ENCODE measurements around the gene TBXA2R.
"Not testable (repeated sequence)": the region's sequence is repeated elsewhere in the genome, so short reads cannot be mapped to it uniquely, and the experiment has no call there.

TBXA2R gene

DNA sequence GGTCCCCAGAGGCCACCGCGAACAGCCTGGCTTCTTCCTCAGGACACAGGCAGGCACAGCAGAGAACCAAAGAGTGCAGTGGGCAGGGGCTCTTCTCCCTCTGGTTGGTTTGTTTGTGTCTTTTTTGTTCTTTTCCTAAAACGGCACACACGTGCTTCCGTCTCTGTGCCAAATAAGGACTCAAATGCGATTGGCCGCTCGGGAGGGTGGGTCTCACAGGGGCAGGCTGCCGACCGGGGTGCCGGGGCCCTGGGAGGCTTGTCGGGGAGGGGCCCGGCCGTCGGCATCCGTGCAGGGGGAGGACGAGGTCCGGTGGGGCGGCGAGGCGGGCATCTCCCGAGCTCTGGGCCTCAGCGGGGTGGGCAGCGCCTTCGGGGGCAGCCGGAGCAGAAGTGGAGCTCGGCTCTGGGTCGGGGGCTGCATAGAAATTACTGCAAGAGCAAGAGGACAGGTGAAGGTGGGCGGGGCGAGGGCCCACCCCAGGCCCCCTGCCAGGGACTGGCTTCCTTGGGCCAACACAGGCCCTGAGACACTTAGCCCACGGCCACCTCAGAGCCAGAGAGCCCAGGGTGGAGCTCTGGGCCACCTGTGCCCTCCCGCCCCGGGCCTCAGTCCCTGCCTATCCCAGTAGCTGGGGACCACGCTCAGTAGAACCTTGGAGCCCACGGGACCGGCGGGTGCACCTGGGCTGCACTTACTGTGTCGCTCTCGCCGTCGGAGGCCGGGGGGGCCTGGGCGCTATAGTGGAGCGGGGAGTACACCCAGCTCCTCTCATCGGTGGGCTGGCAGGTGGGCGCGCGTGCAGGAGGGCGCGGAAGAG is 26.3 kb upstream of the TBXA2R start:
- Histone ChIP-seq H4K20me1 (ENCODE audit: insufficient read depth) (no peaks in the 10 kb centered on the region), H3K36me3 (ENCODE audit: insufficient read depth) (no peaks in the 10 kb centered on the region), H3K4me1 (ENCODE audit: low read depth, poor library complexity, severe bottlenecking) (no peaks in the 10 kb centered on the region), H3K27me3 (ENCODE audit: insufficient read depth, low read depth) (no peaks in the 10 kb centered on the region), H3K79me2 (ENCODE audit: insufficient read depth, low read depth) (no peaks in the 10 kb centered on the region), H3K9ac (no peak overlapping the region), H3K27ac (no peak overlapping the region), H3K4me2 (no peak overlapping the region), H3K4me3 (IDR thresholded peaks at IDR 0.05; ENCODE audit: insufficient read depth, low read depth, low read length) (no peak overlapping the region), H2AFZ (ENCODE audit: low read depth) (no peak overlapping the region)
- TF ChIP-seq, protein P1, sequence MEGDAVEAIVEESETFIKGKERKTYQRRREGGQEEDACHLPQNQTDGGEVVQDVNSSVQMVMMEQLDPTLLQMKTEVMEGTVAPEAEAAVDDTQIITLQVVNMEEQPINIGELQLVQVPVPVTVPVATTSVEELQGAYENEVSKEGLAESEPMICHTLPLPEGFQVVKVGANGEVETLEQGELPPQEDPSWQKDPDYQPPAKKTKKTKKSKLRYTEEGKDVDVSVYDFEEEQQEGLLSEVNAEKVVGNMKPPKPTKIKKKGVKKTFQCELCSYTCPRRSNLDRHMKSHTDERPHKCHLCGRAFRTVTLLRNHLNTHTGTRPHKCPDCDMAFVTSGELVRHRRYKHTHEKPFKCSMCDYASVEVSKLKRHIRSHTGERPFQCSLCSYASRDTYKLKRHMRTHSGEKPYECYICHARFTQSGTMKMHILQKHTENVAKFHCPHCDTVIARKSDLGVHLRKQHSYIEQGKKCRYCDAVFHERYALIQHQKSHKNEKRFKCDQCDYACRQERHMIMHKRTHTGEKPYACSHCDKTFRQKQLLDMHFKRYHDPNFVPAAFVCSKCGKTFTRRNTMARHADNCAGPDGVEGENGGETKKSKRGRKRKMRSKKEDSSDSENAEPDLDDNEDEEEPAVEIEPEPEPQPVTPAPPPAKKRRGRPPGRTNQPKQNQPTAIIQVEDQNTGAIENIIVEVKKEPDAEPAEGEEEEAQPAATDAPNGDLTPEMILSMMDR (conservative IDR thresholded peaks at IDR 0.05; ENCODE audit: low read depth, low read length) = no peak

DNA sequence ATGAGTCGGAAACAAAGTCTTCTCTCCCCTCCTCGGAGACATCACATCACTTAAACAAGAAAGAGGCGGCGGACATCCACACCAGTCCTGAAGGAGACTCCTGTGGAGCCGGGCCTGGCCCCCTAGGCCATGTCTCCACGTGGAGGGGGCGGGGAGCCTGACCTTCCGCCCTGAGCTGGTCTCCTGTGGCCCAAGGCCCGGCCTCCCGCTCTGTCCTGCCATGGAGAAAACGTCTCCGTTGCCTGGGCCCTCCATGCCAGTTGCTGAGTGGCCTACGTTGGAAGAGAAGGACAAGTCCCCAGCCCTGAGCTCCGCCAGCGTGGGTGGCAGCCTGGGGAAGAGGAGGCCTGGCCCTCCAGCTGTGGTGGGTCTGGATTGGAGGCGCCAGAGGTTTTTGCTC is 25.4 kb upstream of the TBXA2R start:
- Histone ChIP-seq H3K27ac (no peak overlapping the region), H3K27me3 (ENCODE audit: insufficient read depth, low read depth) (no peaks in the 10 kb centered on the region), H3K4me3 (IDR thresholded peaks at IDR 0.05; ENCODE audit: insufficient read depth, low read depth, low read length) (no peak overlapping the region), H3K4me1 (ENCODE audit: low read depth, poor library complexity, severe bottlenecking) (no peaks in the 10 kb centered on the region), H3K36me3 (ENCODE audit: insufficient read depth) (no peaks in the 10 kb centered on the region), H2AFZ (ENCODE audit: low read depth) (no peak overlapping the region), H4K20me1 (ENCODE audit: insufficient read depth) (no peaks in the 10 kb centered on the region), H3K9ac (no peak overlapping the region), H3K4me2 (no peak overlapping the region), H3K79me2 (ENCODE audit: insufficient read depth, low read depth) (no peaks in the 10 kb centered on the region)
- TF ChIP-seq, protein P1 (conservative IDR thresholded peaks at IDR 0.05; ENCODE audit: low read depth, low read length) = no peak

DNA sequence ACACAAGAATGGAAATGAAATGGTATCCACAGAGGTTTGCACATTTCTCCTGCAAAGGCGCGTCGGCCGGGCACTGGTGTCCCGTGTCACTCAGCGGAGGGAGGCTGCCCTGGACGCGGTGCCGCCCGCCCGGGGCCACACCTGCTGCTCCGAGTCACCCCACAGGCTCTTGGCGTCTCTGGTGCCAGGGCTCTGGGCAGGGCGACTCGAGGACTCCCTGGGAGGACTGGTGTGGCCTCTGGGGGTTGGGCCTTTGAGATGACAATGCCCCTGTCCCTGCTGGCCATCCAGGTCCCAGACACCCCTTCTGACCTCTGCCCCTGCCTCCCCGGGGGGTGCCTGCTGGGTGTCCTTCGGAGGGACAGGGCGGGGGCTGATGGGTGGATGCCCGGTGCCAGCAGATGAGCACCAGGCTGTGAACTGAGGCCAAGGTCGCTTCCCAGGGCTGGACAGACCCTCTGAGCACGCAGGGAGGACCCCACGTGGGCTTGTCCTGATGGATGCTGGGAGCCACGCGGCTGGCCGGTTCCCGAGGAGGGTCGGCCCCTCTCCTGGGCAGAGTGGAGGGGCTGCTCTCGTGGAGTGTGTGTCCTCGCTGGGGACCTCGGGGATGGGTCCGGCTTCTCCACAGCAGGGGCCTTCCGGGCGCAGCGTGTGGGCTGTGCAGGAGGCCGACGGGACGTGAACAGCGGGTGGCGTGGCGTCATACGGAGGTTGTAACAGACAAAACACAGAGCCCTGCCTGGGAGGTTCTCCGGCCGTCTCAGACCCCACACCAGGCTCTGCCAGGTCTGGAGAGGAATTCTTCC is 24.6 kb upstream of the TBXA2R start:
- H3K4me1 ChIP-seq (ENCODE audit: low read depth, poor library complexity, severe bottlenecking) = no peaks in the 10 kb centered on the region
- TF ChIP-seq, protein P1 (conservative IDR thresholded peaks at IDR 0.05; ENCODE audit: low read depth, low read length) = no peak

DNA sequence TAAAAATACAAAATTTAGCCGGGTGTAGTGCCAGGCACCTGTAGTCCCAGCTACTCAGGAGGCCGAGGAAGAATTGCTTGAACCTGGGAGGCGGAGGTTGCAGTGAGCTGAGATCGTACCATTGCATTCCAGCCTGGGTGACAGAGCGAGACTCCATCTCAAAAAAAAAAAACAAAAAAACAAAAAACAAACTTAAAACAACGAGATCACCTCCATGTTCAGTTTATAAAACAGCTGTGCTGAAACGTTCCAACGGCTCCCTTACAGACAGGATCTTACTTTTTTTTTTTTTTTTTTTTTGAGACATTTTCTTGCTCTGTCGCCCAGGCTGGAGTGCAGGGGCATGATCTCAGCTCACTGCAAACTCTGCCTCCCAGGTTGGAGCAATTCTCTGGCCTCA is 22.1 kb upstream of the TBXA2R start:
- not testable (repeated sequence) for H2AFZ ChIP-seq (ENCODE audit: low read depth); H3K36me3 ChIP-seq (ENCODE audit: insufficient read depth); H3K27me3 ChIP-seq (ENCODE audit: insufficient read depth, low read depth); H3K4me3 ChIP-seq (IDR thresholded peaks at IDR 0.05; ENCODE audit: insufficient read depth, low read depth, low read length); H4K20me1 ChIP-seq (ENCODE audit: insufficient read depth); H3K9ac ChIP-seq; H3K4me2 ChIP-seq; H3K27ac ChIP-seq
- Histone ChIP-seq H3K4me1 (ENCODE audit: low read depth, poor library complexity, severe bottlenecking) (peaks cover 11% of the 10 kb centered on the region), H3K79me2 (ENCODE audit: insufficient read depth, low read depth) (peaks cover 28% of the 10 kb centered on the region)

More for the DNA sequence above, 24.6 kb upstream of the TBXA2R start:
- H3K4me2 ChIP-seq = no peak overlapping the region
- H2AFZ ChIP-seq (ENCODE audit: low read depth) = no peak overlapping the region
- H3K79me2 ChIP-seq (ENCODE audit: insufficient read depth, low read depth) = peaks cover 4% of the 10 kb centered on the region; the same call in 1 of the 2 replicates
- no peaks in the 10 kb centered on the region for H3K27me3 ChIP-seq (ENCODE audit: insufficient read depth, low read depth)
- no peak overlapping the region for H3K9ac ChIP-seq
- H3K4me3 ChIP-seq (IDR thresholded peaks at IDR 0.05; ENCODE audit: insufficient read depth, low read depth, low read length) = no peak overlapping the region
- no peaks in the 10 kb centered on the region for H4K20me1 ChIP-seq (ENCODE audit: insufficient read depth)
- no peak overlapping the region for H3K27ac ChIP-seq
- no peaks in the 10 kb centered on the region for H3K36me3 ChIP-seq (ENCODE audit: insufficient read depth)

All from KMS-11 (cell line).